ENCODE results near the gene P3H2. TPM values are rescaled to one million over a fixed set of nuclear protein-coding genes. Genes with fewer than 3 reads are reported as not detected.

Gene P3H2
- total and polyA plus RNA-seq, 9 of the 15 experiments (the other 6 are each of a cell fraction or from before 2014, with no cell fraction given), result 0.04 to 0.26 (median 0.22) TPM; not detected in 6

DNA sequence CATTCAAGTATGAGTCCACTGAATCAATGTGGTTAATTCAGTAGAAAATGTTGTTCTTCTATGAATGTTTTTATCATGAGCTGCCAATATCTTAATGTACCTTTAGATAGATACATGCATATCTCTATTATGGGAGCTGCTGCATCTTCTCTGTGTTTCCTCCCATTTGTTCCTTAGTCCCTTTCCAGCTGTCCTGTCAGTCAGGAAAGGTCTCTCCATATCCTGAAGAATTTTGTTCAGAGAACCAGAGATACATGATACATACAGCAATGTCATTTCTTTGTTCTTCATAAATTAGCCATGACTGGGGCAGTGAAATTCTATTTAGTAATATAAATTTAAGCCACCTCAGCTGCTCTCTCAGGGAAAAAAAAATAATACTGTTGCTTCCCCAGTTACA, 103.7 kb downstream of the P3H2 start (continued):
- TF ChIP-seq NCOA2 (IDR thresholded peaks at IDR 0.05; ENCODE audit: partially characterized antibody in 2 of 2) (no peak), ELF2 (CRISPR knock-in tag; IDR thresholded peaks at IDR 0.05) (no peak), FOSL1 (tag; conservative IDR thresholded peaks at IDR 0.05) (no peak), RNF2 (IDR thresholded peaks at IDR 0.05) (no peak), TCF7 (IDR thresholded peaks at IDR 0.05; ENCODE audit: borderline replicate concordance) (no peak)

DNA sequence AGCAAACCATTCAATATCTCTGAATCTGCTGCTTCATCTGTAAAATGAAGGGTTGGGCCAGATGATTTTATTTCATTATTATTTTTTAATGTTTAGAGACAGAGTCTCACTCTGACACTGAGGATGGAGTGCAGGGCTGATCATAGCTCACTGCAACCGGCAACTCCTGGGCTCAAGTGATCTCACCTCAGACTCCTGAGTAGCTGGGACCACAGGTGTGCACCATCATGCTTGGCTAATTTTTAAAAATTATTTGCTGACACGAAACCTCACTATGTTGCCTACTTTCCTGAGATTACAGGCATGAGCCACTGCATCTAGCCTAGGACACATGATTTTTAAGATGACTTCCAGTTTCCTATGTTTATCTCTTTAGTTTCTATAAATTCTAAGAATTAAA, 105.8 kb downstream of the P3H2 start:
- Histone ChIP-seq H3K79me2 (ENCODE audit: control insufficient read depth, insufficient read depth, low read length) (no peaks in the 10 kb centered on the region), H3K9ac (ENCODE audit: insufficient read depth in 1 of 2, low read depth in 2 of 2, low read length in 2 of 2) (no peak overlapping the region), H3K9me3 (replicated peaks; ENCODE audit: control insufficient read depth, insufficient read depth, low read depth, low read length) (no peaks in the 10 kb centered on the region), H3K36me3 (ENCODE audit: control insufficient read depth, insufficient read depth, low read length) (no peaks in the 10 kb centered on the region), H2AFZ (ENCODE audit: low read depth, low read length) (no peak overlapping the region), H3K27ac (ENCODE audit: extremely low read depth, low read depth, low read length) (no peak overlapping the region), H3K4me3 (no peak overlapping the region), H3K9me1 (ENCODE audit: control insufficient read depth, insufficient read depth, low read length) (no peaks in the 10 kb centered on the region), H3K27me3 (ENCODE audit: control insufficient read depth in 2 of 2, insufficient read depth in 2 of 2, low read length in 2 of 2) (no peaks in the 10 kb centered on the region), H3K4me1 (replicated peaks in 1 of 2; ENCODE audit: control insufficient read depth in 2 of 2, insufficient read depth in 2 of 2, low read length in 2 of 2) (no peaks in the 10 kb centered on the region), H4K20me1 (replicated peaks; ENCODE audit: control insufficient read depth, insufficient read depth, low read length) (no peaks in the 10 kb centered on the region), H3K4me2 (ENCODE audit: insufficient read depth, low read length) (no peak overlapping the region)
- 6% methylated on average over 2 of the region's 2 CpGs for WGBS (ENCODE audit: insufficient coverage, low coverage, missing lambda C conversion rate)
- POLR2A ChIA-PET, result no interaction called here
- CTCF ChIA-PET (ENCODE audit: low intra/inter-chr PET ratio), result no interaction called here
- in situ Hi-C loops (cut with MboI), result no loop called here
- no peak for FAIRE-seq
- no TSS peak for BruUV-seq (replicated peaks)
- intact Hi-C loops (cut with micrococcal nuclease), result no loop called here
- ATAC-seq, result no peak
- no peak for DNase-seq (ENCODE audit: extremely low read depth in 1 of 4, low spot score in 3 of 4)
- TF ChIP-seq PTBP1 (IDR thresholded peaks at IDR 0.05; ENCODE audit: low read depth, low read length) (no peak), DDX20 (tag; IDR thresholded peaks at IDR 0.05; ENCODE audit: low read depth) (no peak), ARNT (IDR thresholded peaks at IDR 0.05) (no peak), CEBPB (tag; IDR thresholded peaks at IDR 0.05) (no peak), NR2C2 (CRISPR knock-in tag; IDR thresholded peaks at IDR 0.05) (no peak), NR2C2 (tag; IDR thresholded peaks at IDR 0.05) (no peak), MCM5 (IDR thresholded peaks at IDR 0.05; ENCODE audit: low read depth) (no peak), MTA3 (IDR thresholded peaks at IDR 0.05; ENCODE audit: borderline replicate concordance) (no peak), TCF7L2 (IDR thresholded peaks at IDR 0.05; ENCODE audit: low read depth, low read length) (no peak)
- TF ChIP-seq, protein P1, sequence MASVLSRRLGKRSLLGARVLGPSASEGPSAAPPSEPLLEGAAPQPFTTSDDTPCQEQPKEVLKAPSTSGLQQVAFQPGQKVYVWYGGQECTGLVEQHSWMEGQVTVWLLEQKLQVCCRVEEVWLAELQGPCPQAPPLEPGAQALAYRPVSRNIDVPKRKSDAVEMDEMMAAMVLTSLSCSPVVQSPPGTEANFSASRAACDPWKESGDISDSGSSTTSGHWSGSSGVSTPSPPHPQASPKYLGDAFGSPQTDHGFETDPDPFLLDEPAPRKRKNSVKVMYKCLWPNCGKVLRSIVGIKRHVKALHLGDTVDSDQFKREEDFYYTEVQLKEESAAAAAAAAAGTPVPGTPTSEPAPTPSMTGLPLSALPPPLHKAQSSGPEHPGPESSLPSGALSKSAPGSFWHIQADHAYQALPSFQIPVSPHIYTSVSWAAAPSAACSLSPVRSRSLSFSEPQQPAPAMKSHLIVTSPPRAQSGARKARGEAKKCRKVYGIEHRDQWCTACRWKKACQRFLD (CRISPR knock-in tag; IDR thresholded peaks at IDR 0.05), result no peak
- TF ChIP-seq, protein P2, sequence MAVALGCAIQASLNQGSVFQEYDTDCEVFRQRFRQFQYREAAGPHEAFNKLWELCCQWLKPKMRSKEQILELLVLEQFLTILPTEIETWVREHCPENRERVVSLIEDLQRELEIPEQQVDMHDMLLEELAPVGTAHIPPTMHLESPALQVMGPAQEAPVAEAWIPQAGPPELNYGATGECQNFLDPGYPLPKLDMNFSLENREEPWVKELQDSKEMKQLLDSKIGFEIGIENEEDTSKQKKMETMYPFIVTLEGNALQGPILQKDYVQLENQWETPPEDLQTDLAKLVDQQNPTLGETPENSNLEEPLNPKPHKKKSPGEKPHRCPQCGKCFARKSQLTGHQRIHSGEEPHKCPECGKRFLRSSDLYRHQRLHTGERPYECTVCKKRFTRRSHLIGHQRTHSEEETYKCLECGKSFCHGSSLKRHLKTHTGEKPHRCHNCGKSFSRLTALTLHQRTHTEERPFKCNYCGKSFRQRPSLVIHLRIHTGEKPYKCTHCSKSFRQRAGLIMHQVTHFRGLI (CRISPR knock-in tag; IDR thresholded peaks at IDR 0.05), result no peak
- TF ChIP-seq, protein P3, sequence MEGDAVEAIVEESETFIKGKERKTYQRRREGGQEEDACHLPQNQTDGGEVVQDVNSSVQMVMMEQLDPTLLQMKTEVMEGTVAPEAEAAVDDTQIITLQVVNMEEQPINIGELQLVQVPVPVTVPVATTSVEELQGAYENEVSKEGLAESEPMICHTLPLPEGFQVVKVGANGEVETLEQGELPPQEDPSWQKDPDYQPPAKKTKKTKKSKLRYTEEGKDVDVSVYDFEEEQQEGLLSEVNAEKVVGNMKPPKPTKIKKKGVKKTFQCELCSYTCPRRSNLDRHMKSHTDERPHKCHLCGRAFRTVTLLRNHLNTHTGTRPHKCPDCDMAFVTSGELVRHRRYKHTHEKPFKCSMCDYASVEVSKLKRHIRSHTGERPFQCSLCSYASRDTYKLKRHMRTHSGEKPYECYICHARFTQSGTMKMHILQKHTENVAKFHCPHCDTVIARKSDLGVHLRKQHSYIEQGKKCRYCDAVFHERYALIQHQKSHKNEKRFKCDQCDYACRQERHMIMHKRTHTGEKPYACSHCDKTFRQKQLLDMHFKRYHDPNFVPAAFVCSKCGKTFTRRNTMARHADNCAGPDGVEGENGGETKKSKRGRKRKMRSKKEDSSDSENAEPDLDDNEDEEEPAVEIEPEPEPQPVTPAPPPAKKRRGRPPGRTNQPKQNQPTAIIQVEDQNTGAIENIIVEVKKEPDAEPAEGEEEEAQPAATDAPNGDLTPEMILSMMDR (IDR thresholded peaks at IDR 0.05 in 2 of 3, conservative IDR thresholded peaks at IDR 0.05 in 1 of 3; ENCODE audit: insufficient read depth in 2 of 3, low read depth in 1 of 3, low read length in 3 of 3), result no peak
